ENCODE data around the gene RIN3.

The RIN3 gene

DNA sequence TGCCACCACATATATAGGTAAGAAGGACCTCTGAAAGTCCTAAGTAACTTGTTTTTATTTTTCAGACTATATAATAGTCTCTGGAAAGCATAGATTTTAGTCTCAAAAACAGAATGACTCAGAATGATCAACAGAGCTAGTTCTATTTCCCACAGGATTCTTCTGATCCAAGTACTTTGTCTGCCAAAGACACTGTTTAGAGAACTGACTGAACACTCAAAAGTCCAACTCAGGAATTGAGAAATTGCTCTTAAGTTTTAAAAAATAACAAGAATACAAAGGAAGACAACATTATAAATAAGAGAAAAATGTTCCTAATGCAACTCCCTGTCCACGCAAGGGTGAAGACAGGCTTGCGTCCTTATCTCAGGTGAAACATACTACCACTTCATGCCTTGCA lies 205.8 kb downstream of the RIN3 start:
- DNase-seq (ENCODE audit: low spot score): no peak

DNA sequence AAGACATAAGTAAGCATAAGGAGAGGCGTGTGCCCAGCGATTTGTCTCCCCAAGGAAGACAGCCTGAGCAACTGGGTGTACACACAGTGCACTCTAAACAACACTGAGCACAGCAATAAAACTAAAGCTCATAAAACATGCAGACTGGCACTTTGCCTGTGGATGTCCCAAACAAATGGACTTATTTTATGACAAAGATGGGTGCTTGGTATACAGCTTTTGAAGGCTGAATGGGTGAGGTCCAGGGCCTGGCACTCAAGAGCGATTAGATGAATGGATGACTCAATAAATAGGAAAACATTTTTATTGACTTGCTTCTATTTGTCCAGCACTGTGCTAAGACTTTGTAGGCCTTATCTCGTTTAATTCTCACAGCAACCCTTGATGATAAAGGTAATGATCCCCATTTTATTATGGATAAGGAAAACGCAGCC lies 206.3 kb downstream of the RIN3 start:
- DNase-seq (ENCODE audit: low spot score): no peak

DNA sequence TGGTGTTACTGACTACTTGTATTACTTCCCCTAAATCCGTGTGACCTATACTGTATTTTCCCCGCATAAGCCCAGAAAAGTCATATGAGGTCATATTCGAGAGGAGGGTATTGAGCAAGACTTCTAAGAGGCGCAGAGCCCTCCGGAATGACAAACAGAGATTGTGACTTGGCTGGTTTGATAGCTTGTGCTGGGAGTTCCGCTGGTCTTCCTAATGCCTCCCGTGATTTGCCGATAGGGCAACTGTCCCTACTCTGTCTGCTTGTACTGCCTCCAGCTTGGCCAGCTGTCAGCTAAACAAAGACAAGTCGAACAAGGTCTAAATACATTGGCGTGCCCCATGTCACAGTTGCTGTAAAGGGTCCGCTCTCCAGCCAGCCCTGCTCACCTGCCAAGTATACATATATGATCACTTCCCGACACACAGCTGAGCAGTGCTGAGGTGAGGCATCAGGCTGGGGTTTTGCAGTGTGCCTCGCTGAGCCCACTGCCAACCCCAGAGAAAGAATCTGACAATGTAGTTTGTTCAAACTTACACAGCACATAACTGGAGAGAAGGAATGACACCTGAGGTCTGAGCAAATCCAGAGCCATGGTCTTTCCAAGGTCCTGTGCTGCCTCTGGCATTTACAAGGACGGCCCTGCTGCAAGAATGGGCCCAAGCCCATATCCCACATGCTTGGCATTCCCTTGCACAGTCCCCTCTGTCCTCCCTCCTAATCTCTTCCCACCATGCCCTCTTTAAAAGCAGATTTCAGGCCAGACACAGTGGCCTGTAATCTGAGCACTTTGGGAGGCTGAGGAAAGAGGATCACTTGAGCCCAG lies 211.1 kb downstream of the RIN3 start:
- DNase-seq (ENCODE audit: low spot score): no peak

DNA sequence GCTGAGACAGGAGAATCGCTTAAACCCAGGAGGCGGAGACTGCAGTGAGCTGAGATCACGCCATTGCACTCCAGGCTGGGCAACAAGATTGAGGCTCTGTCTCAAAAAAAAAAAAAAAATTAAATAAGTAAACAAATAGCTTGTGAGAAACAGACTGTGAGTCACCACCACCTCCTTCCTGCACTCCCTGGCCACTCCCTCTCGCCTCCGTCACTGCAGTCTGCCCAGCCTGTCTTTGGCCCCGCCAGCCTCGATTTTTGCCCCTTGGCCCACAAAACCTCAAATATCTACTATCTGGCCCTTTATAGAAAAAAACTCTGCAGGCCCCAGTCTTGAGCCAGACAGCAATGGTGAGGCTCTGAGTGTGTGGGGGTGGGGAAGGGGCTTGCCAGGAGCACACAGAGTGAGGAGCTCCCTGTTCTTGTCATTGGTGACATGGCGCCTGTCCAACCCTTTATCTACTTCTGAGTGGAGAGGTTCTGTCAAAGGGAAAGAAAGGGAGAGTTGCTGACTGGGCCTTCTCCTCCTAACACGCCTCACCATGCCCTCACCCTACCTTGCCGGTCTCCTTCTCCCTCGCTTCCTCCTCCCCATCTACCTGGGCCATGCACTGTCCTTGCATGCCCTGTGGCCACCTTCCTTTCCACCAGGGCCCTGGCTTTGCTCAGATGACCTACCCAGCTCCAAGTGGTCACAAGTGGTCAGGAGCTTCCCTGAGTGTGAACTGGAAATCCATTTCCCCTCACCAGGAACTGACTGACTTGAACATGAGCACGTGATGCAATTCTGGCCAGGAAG lies 212.8 kb downstream of the RIN3 start:
- peak; percentile 25 for DNase-seq (ENCODE audit: low spot score)

DNA sequence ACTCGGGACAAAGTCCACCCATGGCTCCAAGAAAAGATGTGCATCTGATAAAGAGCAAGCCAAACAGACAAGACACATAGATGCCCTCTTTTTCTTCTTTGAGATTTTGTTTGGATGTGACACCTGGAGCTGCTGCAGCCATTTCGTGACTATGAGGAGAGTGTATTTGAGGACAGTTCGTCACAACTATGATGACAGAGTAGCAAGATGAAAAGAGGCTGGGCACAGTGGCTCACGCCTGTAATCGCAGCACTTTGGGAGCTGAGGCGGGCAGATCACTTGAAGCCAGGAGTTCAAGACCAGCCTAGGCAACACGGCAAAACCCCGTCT lies 213.3 kb downstream of the RIN3 start:
- DNase-seq (ENCODE audit: low spot score): no peak

DNA sequence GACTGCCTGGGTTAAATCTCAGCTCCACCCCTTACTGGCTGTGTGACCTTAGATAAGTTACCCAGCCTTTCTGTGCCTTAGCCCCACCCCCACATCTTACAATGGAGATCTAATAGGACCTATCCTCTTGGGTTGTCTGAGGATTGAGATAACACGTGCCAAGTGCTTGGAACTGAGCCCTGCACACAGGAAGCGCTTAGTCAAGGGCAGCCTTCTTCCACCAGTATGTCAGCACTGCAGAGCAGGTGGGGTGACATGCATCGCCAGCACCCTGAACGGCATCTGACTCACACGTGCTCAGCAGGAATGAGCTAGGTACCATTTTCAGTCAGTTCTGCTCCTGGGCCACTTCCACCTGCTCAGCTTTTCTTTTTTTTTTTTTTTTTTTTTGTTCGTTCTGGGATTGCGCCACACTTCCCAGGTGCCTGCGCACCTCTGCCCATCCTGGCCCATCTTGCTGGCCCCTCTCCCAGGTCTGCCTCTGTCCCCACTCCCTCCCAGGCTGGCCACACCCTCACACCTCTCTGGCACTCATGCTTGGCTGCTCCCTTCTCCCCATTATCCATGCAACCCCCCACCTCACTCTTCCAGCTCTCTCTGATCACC lies 215.3 kb downstream of the RIN3 start:
- no peak for DNase-seq (ENCODE audit: low spot score)

DNA sequence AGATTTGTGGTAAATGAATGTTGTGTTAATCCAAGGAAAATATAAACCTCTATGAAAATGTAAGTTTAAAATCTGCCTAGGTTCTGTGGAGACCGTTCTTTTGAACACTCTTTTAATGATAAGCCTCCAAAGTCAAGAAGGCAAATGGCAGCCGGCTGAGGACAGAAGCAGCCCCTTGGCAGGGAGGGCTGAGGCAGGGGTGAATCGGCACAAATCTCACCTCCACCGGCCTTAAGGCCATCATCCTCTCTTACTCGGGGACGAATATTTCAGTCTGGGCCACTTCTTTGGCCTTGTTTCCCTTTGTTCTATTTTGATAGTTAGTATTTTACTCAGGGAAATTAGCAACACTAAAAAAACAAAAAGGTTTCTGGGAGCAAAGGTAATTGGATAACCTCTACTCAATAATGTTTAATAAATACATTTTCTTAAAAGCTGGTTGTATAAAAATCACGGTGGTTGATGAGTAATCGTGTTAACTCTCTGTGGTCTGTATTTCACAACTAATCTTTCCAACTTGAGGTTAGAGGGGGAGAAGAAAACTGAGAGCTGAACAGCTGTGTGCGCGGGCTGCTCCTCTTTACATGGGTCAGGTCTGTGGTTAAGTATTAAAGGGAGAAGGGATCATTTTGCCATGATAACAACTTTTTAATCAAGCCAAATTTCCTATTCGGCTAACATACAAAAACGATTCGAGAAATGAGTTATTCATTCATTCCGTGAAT lies 216.2 kb downstream of the RIN3 start:
- no peak for DNase-seq (ENCODE audit: low spot score)

DNA sequence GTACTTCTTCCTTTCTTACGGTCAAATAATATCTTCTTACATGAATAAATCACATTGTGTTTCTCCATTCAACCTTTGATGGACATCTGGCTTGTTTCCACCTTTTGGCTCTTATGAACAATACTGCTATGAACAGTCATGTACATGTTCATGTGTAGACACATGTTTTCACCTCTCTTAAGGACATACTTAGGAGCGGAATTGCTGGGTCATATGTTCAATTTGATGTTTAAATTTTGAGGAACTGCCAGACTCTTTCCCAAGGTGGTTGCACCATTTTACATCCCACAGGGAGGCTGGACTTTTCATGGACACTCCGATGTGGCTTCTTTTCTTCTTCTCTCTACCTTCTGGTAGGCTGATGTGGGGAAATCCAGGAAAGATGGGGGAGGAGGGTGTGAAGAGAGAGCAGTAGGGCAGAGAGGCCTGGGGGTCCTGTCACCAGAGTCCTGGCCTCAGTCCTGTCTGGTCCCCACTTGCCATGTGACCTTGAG lies 218.1 kb downstream of the RIN3 start:
- DNase-seq (ENCODE audit: low spot score): no peak

DNA sequence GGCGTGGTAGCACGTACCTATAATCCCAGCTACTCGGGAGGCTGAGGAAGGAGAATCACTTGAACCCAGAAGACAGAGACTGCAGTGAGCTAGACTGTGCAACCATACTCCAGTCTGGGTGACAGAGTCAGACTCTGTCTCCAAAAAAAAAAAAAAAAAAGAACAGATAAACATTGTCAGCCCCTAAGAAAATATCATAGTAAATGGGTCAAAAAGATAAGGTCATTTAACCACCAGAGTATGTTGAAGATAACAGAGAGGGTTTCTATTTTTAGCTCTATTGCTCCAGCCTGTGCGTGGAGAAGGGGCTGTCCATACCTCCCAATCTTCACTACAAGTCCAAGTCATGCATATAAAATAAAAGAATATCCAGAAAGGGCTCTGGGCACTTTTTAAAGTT lies 219.4 kb downstream of the RIN3 start:
- no peak for DNase-seq (ENCODE audit: low spot score)

DNA sequence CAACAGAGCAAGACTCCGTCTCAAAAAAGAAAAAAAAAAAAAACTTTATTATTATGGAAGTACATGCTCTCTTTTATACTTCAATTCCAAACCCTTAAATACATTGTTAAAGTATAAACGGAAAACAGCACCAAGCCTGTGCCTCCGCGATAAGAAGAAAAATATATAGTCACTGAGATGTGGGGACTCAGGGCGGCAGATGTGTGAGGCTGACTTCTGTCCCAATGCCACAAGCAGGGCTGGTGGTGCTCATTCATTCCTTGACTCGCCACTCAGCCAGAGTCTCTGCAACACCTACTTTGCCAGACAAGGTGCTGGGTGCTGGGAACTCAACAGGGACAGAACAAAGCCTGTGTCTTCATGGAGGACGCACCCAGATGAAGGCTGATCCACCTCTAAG lies 221.0 kb downstream of the RIN3 start:
- no peak for DNase-seq (ENCODE audit: low spot score)

DNA sequence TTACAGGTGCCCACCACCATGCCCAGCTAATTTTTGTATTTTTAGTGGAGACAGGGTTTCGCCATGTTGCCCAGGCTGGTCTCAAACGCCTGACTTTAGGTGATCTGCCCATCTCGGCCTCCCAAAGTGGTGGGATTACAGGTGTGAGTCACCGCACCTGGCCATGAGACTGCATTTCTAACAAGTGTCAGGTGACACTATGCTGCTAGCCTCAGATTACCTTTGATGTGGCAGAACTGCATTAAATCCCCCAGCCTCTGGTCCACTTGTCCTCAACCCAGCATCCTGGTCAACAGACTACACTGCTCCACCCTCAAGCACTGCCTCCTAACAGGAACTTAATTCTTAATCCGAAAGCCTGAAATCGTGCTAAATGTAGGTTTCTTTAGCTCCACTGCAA lies 221.8 kb downstream of the RIN3 start:
- no peak for DNase-seq (ENCODE audit: low spot score)

DNA sequence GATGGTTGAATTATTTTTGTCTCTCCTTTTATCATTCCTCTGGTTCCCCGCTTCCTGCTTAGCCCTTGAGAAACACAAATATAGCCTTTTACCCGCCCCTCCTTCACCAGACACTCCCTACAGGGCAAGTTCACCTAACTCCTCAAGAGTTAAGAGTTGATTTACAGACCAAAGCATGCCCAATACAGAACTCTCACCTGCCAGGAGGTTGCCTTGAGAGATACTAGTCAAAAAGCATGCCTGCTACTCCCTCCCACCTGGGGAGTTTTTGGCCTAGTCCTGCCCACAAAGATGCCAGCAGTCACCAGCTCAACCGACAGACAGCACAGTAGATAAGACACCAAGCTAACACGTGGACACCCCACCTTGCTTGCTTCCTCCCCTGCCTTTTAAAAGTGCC lies 223.6 kb downstream of the RIN3 start:
- DNase-seq (ENCODE audit: low spot score): no peak

DNA sequence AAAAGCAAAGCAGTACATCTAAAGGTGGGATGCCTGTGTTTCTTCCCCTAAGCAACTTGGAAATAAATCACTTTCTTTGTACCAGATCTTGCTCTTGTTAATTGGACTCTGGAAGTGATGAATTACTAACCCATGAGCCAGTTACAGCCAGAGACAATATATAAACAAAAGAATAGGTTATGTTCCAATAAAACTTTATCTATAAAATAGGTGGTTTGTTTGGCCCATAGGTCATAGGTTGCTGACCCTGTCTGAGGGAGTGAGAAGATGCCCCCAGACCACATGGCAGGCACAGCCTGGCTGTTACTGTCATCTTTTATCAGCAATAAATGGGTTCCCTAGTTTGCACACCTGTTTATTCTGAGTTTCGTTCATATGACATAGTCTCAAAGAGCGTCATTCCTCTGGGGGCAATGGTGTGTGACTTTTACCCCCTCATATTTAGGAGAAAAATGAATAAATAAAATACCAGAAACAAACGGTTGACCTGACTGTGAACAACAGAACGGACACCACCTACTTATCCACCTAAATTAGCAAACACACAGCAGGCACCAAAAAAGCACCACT lies 224.1 kb downstream of the RIN3 start:
- DNase-seq (ENCODE audit: low spot score): no peak

Data from CD4-positive, alpha-beta T cell treated with Interleukin-6 at 100 ng/mL for 8 hours (primary cell).